Measurements from ENCODE around the gene VPS51. TPM values are rescaled to one million over a fixed set of nuclear protein-coding genes. Genes with fewer than 3 reads are reported as not detected.

The VPS51 gene
- total RNA-seq, 1 experiment from 2014 or later, result 89.5 TPM

DNA sequence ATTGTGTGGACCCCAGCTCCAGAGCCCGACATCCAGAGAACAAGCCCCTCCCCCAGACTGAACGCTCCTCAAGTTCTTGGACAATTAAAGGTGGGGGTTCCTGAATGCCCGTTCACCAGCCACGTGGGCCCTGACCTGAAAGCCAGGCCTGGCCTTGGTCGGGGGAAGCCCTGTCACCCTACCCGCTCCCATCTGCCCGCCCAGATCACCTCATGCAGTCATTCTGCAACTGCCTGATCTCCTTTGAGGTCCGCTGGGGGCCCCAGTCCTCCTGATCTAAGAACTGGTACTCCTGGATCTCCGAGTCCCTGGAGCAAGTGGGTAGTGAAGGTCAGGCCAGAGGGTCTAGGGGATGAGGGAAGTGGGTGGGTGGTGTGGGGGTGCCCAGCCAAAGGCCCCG, 28.6 kb upstream of the VPS51 start:
- Histone ChIP-seq H3K4me2 (ENCODE audit: low read length) (no peak overlapping the region), H3K79me2 (ENCODE audit: insufficient read depth, low read length) (no peaks in the 10 kb centered on the region)
- POLR2A ChIA-PET, result no interaction called here

More for the DNA sequence above, 28.6 kb upstream of the VPS51 start:
- no peaks in the 10 kb centered on the region for H3K9me2 ChIP-seq (ENCODE audit: insufficient read depth)
- no peaks in the 10 kb centered on the region for H3K27me3 ChIP-seq (ENCODE audit: insufficient read depth, low read length)
- H3K4me3 ChIP-seq (replicated peaks in 1 of 2; ENCODE audit: low read depth in 1 of 2, low read length in 2 of 2), result no peak overlapping the region
- CTCF ChIA-PET, result no interaction called here
- intact Hi-C loops (cut with micrococcal nuclease), result no loop called here
- TF ChIP-seq ZFX (IDR thresholded peaks at IDR 0.05), result no peak
- TF ChIP-seq, protein P1, sequence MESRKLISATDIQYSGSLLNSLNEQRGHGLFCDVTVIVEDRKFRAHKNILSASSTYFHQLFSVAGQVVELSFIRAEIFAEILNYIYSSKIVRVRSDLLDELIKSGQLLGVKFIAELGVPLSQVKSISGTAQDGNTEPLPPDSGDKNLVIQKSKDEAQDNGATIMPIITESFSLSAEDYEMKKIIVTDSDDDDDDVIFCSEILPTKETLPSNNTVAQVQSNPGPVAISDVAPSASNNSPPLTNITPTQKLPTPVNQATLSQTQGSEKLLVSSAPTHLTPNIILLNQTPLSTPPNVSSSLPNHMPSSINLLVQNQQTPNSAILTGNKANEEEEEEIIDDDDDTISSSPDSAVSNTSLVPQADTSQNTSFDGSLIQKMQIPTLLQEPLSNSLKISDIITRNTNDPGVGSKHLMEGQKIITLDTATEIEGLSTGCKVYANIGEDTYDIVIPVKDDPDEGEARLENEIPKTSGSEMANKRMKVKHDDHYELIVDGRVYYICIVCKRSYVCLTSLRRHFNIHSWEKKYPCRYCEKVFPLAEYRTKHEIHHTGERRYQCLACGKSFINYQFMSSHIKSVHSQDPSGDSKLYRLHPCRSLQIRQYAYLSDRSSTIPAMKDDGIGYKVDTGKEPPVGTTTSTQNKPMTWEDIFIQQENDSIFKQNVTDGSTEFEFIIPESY (IDR thresholded peaks at IDR 0.05; ENCODE audit: extremely low read depth, insufficient replicate concordance, low read length), result no peak
- no peak for TF ChIP-seq SRF (IDR thresholded peaks at IDR 0.05; ENCODE audit: low read depth)
- no peak for TF ChIP-seq SIN3A (IDR thresholded peaks at IDR 0.05; ENCODE audit: low read depth)
- TF ChIP-seq JUND (IDR thresholded peaks at IDR 0.05), result no peak
- TF ChIP-seq FOSL1 (IDR thresholded peaks at IDR 0.05; ENCODE audit: low read depth), result no peak
- TF ChIP-seq SP1 (IDR thresholded peaks at IDR 0.05; ENCODE audit: low read depth), result no peak
- no peak for TF ChIP-seq EZH2 (IDR thresholded peaks at IDR 0.05)
- TF ChIP-seq, protein P2, sequence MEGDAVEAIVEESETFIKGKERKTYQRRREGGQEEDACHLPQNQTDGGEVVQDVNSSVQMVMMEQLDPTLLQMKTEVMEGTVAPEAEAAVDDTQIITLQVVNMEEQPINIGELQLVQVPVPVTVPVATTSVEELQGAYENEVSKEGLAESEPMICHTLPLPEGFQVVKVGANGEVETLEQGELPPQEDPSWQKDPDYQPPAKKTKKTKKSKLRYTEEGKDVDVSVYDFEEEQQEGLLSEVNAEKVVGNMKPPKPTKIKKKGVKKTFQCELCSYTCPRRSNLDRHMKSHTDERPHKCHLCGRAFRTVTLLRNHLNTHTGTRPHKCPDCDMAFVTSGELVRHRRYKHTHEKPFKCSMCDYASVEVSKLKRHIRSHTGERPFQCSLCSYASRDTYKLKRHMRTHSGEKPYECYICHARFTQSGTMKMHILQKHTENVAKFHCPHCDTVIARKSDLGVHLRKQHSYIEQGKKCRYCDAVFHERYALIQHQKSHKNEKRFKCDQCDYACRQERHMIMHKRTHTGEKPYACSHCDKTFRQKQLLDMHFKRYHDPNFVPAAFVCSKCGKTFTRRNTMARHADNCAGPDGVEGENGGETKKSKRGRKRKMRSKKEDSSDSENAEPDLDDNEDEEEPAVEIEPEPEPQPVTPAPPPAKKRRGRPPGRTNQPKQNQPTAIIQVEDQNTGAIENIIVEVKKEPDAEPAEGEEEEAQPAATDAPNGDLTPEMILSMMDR (IDR thresholded peaks at IDR 0.05 in 2 of 3, conservative IDR thresholded peaks at IDR 0.05 in 1 of 3; ENCODE audit: borderline replicate concordance in 1 of 3, insufficient read depth in 1 of 3, low read depth in 2 of 3, low read length in 2 of 3), result no peak
- TF ChIP-seq, protein P3, sequence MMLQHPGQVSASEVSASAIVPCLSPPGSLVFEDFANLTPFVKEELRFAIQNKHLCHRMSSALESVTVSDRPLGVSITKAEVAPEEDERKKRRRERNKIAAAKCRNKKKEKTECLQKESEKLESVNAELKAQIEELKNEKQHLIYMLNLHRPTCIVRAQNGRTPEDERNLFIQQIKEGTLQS (IDR thresholded peaks at IDR 0.05), result no peak
- no peak for TF ChIP-seq YY1 (IDR thresholded peaks at IDR 0.05; ENCODE audit: extremely low read depth, insufficient replicate concordance, low read depth, low read length)
- H3K9me3 ChIP-seq (ENCODE audit: control insufficient read depth in 1 of 2, insufficient read depth in 1 of 2, low read depth in 1 of 2, low read length in 2 of 2), result no peaks in the 10 kb centered on the region
- no peak overlapping the region for H2AFZ ChIP-seq (ENCODE audit: low read depth, low read length, poor library complexity, severe bottlenecking)
- ATAC-seq (no peak), DNase-seq (ENCODE audit: low read depth, low spot score) (no peak)
- H3K9ac ChIP-seq (ENCODE audit: low read length), result no peak overlapping the region
- H3K4me1 ChIP-seq (ENCODE audit: control insufficient read depth in 1 of 2, insufficient read depth in 2 of 2, low read length in 2 of 2), result no peaks in the 10 kb centered on the region
- no peaks in the 10 kb centered on the region for H4K20me1 ChIP-seq (ENCODE audit: insufficient read depth)
- BruUV-seq (replicated peaks), result no TSS peak
- H3K27ac ChIP-seq (ENCODE audit: low read depth, low read length), result no peak overlapping the region
- no peaks in the 10 kb centered on the region for H3K36me3 ChIP-seq (ENCODE audit: control insufficient read depth in 1 of 2, insufficient read depth in 2 of 2, low read length in 2 of 2)
- RAD21 ChIA-PET (ENCODE audit: low non-redundant PET in 1 of 2, low total read pairs in 2 of 2, uncharacterized antibody in 2 of 2, unreplicated experiment in 2 of 2), result no interaction called here

Measured in HCT116 (cell line).